Spleen (tissue), 11 donors: ENCODE results near the gene DPYD. TPM values are rescaled to one million over a fixed set of nuclear protein-coding genes. Genes with fewer than 3 reads are reported as not detected.

ENCODE experiments used
- DNase-seq: peaks from one replicate; pipeline ENCODE4 v3.0.0-alpha.2; 2020
- H3K27ac ChIP-seq, 8 donors: fragments of 200-600 bp; sonication (generic) in 7 of 8; 1 replicate in 4 of 8; 2 replicates in 4 of 8; pipeline versions ENCODE4 v1.5.0 to v1.8.0; 2016 to 2021; ENCODE audit warnings: inconsistent platforms in 4 of 8, mild to moderate bottlenecking in 4 of 8, moderate library complexity in 1 of 8
- H3K27me3 ChIP-seq, 7 donors: fragments of 200-600 bp; sonication (generic) in 6 of 7; replicated peaks in 1 of 7; 1 replicate in 4 of 7; 2 replicates in 3 of 7; pipeline versions ENCODE4 v1.5.0 to v1.8.0; 2016 to 2021; ENCODE audit warnings: inconsistent platforms in 3 of 7, mild to moderate bottlenecking in 1 of 7
- H3K36me3 ChIP-seq, 6 donors: fragments of 200-600 bp; sonication (generic) in 5 of 6; 1 replicate in 4 of 6; 2 replicates in 2 of 6; pipeline versions ENCODE4 v1.5.0 to v1.8.0; 2016 to 2021; ENCODE audit warnings: inconsistent platforms in 2 of 6
- H3K4me1 ChIP-seq, 6 donors: fragments of 200-600 bp; sonication (generic) in 5 of 6; 1 replicate in 3 of 6; 2 replicates in 3 of 6; pipeline versions ENCODE4 v1.5.0 to v1.8.0; 2016 to 2021; ENCODE audit warnings: inconsistent platforms in 3 of 6
- H3K4me3 ChIP-seq, 8 donors: fragments of 200-600 bp; sonication (generic) in 7 of 8; 1 replicate in 4 of 8; 2 replicates in 4 of 8; pipeline versions ENCODE4 v1.5.0 to v1.8.0; 2016 to 2021; ENCODE audit warnings: inconsistent platforms in 4 of 8, mild to moderate bottlenecking in 4 of 8, moderate library complexity in 2 of 8
- H3K9me3 ChIP-seq, 8 donors: fragments of 200-600 bp; sonication (generic) in 7 of 8; 1 replicate in 4 of 8; 2 replicates in 4 of 8; pipeline versions ENCODE4 v1.5.0 to v1.8.0; 2016 to 2021; ENCODE audit warnings: inconsistent platforms in 4 of 8
- CTCF ChIP-seq, 11 experiments: fragments of 200-600 bp in 7 of 11; fragments of 450-650 bp in 4 of 11; sonication (generic) in 4 of 11; IDR thresholded peaks in 8 of 11; conservative IDR thresholded peaks in 3 of 11; 1 replicate in 7 of 11; 2 replicates in 4 of 11; pipeline versions ENCODE4 v1.4.0 to v1.8.0; 2016 to 2021; ENCODE audit warnings: antibody characterized with exemption in 11 of 11, inconsistent platforms in 4 of 11, mild to moderate bottlenecking in 1 of 11
- POLR2A ChIP-seq, 3 donors: fragments of 450-650 bp; IDR thresholded peaks; one replicate each; pipeline ENCODE4 v1.5.1; 2017; ENCODE audit warnings: antibody characterized with exemption in 3 of 3, mild to moderate bottlenecking in 1 of 3
- POLR2AphosphoS5 ChIP-seq, 3 donors: sonication (generic); formaldehyde crosslinking; IDR thresholded peaks; one replicate each; pipeline ENCODE4 v1.5.1; 2017; ENCODE audit warnings: antibody characterized with exemption in 3 of 3
- WGBS, 5 donors: extraction: QIAGEN DNeasy Blood & Tissue Kit in 3 of 5; methylation state at CpG; one replicate each; pipeline versions ENCODE4 v1.1.5 to v1.1.7; 2013 to 2018; 5-methylcytosine and 5-hydroxymethylcytosine counted together
- intact Hi-C: fragments of 100-400 bp; cut with DNase I; formaldehyde crosslinking; loops from one replicate; pipeline ENCODE4 v1.15.0; 2023; ENCODE audit warnings: low total_unique reads
- polyA plus RNA-seq, 3 donors: library from polyadenylated mRNA; stranded (reverse); fragments of 200-250 nt; gene quantifications; one replicate each; pipeline ENCODE4 v1.2.1, GENCODE V29; 2013
- total RNA-seq, 7 donors: library from RNA; depleted of rRNA in 3 of 7; stranded (reverse); fragments of >200 nt in 3 of 7; fragmentation: NEBNext Ultra II Directional in 4 of 7; extraction: Animal tissue kit (Norgen Biotek cat#: 25700) in 4 of 7; gene quantifications; one replicate each; pipeline versions ENCODE4 v1.1.0 to v1.2.1, GENCODE V29; 2016 to 2021
- donor health status: healthy with polysubstance abuse.
- donor health status: DM: no; HTN: no; CAD: no; lungs with moderate emphysema.
- donor health status: DM: no; HTN: no; CAD: no.
- donor health status: Bipolar disorder and iron deficiency.
- donor health status: healthy.
- donor health status: DM: no; HTN: no; CAD: no.
- donor health status: DM: yes; HTN: yes; CAD: no.

The DPYD gene
- total and polyA plus RNA-seq, 10 donors = 7.3 to 114 (median 92.3) TPM

- DNase-seq = no peak
- Histone ChIP-seq H3K27me3 (no peaks in the 10 kb centered on the region), H3K27ac (no peak overlapping the region), H3K4me3 (no peak overlapping the region), H3K9me3 (no peaks in the 10 kb centered on the region), H3K4me1 (no peaks in the 10 kb centered on the region), H3K36me3 (peaks cover 0 to 36% (median 2%) of the 10 kb centered on the region in 6 donors)
- TF ChIP-seq POLR2A (IDR thresholded peaks at IDR 0.05) (no peak), CTCF (IDR thresholded peaks at IDR 0.05 in 8 of 11, conservative IDR thresholded peaks at IDR 0.05 in 3 of 11) (no peak), POLR2AphosphoS5 (IDR thresholded peaks at IDR 0.05) (no peak)
- intact Hi-C loops = no loop called here
- WGBS, 5 donors = 87 to 98% (median 93%) methylated on average over 3 of the region's 3 CpGs
Measured at GRCh38 chr1:97875996-97876395, 44.8 kb downstream of the DPYD start.

- no peak overlapping the region for H3K4me3 ChIP-seq
- H3K27me3 ChIP-seq = no peaks in the 10 kb centered on the region
- no peak overlapping the region for H3K27ac ChIP-seq
- peaks cover 0 to 6% (median 0%) of the 10 kb centered on the region in 8 donors for H3K9me3 ChIP-seq
- intact Hi-C loops = no loop called here
- no peak for DNase-seq
- H3K36me3 ChIP-seq = peaks cover 0 to 14% (median 0%) of the 10 kb centered on the region in 6 donors
- no peaks in the 10 kb centered on the region for H3K4me1 ChIP-seq
- TF ChIP-seq POLR2A (IDR thresholded peaks at IDR 0.05) (no peak), POLR2AphosphoS5 (IDR thresholded peaks at IDR 0.05) (no peak), CTCF (IDR thresholded peaks at IDR 0.05 in 8 of 11, conservative IDR thresholded peaks at IDR 0.05 in 3 of 11) (no peak)
- 84 to 90% (median 88%) methylated on average over 7 of the region's 7 CpGs for WGBS, 5 donors
Measured at GRCh38 chr1:97870589-97870988, 50.2 kb downstream of the DPYD start.

GRCh38 chr1:97869441-97869840 lies 51.4 kb downstream of the DPYD start:
- no peaks in the 10 kb centered on the region for H3K27me3 ChIP-seq
- H3K9me3 ChIP-seq = peaks cover 0 to 6% (median 0%) of the 10 kb centered on the region in 8 donors
- intact Hi-C loops = no loop called here
- TF ChIP-seq POLR2AphosphoS5 (IDR thresholded peaks at IDR 0.05) = no peak
- no peak for TF ChIP-seq POLR2A (IDR thresholded peaks at IDR 0.05)
- TF ChIP-seq CTCF (IDR thresholded peaks at IDR 0.05 in 8 of 11, conservative IDR thresholded peaks at IDR 0.05 in 3 of 11) = no peak
- no peak overlapping the region for H3K4me3 ChIP-seq
- 35 to 80% (median 42%) methylated on average over 2 of the region's 2 CpGs for WGBS, 5 donors
- peaks cover 0 to 14% (median 0%) of the 10 kb centered on the region in 6 donors for H3K36me3 ChIP-seq
- DNase-seq = no peak
- peaks cover 0 to 9% (median 0%) of the 10 kb centered on the region in 6 donors for H3K4me1 ChIP-seq
- H3K27ac ChIP-seq = no peak overlapping the region

GRCh38 chr1:97867127-97867526 lies 53.7 kb downstream of the DPYD start:
- no peak overlapping the region for H3K27ac ChIP-seq
- peaks cover 0 to 13% (median 0%) of the 10 kb centered on the region in 6 donors for H3K4me1 ChIP-seq
- WGBS, 5 donors = 87 to 94% (median 90%) methylated on average over 4 of the region's 4 CpGs
- H3K9me3 ChIP-seq = peaks cover 0 to 6% (median 0%) of the 10 kb centered on the region in 8 donors
- no peak for DNase-seq
- intact Hi-C loops = no loop called here
- TF ChIP-seq CTCF (IDR thresholded peaks at IDR 0.05 in 8 of 11, conservative IDR thresholded peaks at IDR 0.05 in 3 of 11) = no peak
- TF ChIP-seq POLR2AphosphoS5 (IDR thresholded peaks at IDR 0.05) = no peak
- no peak for TF ChIP-seq POLR2A (IDR thresholded peaks at IDR 0.05)
- peaks cover 0 to 5% (median 0%) of the 10 kb centered on the region in 6 donors for H3K36me3 ChIP-seq
- H3K27me3 ChIP-seq = no peaks in the 10 kb centered on the region
- no peak overlapping the region for H3K4me3 ChIP-seq
